PC-9 (cell line): Measurements from ENCODE around the gene DGKE.

Experiments
- CTCF ChIP-seq: fragments of 200-600 bp; sonication (generic); conservative IDR thresholded peaks from 2 replicates; pipeline ENCODE4 v1.6.1; 2017; ENCODE audit warnings: mixed run types, antibody characterized with exemption, mild to moderate bottlenecking, moderate library complexity
- EZH2 ChIP-seq: fragments of 200-600 bp; sonication (generic); IDR thresholded peaks from 2 replicates; pipeline ENCODE4 v1.8.0; 2017; ENCODE audit warnings: antibody characterized with exemption, low read depth

GRCh38 chr17:56896217-56896967, 62.4 kb downstream of the DGKE start:
- TF ChIP-seq CTCF (no peak), EZH2 (no peak)
